KMS-11 (cell line): Measurements from ENCODE around the gene FIBIN.

Experiments used
- H2AFZ ChIP-seq: fragments of 200-600 bp; sonication (generic); 2 replicates; pipeline ENCODE4 v1.6.1; 2016; ENCODE audit warnings: antibody characterized with exemption, mixed run types, low read depth
- H3K27ac ChIP-seq: fragments of 200-600 bp; sonication (generic); 2 replicates; pipeline ENCODE4 v1.6.1; 2016; ENCODE audit warnings: mild to moderate bottlenecking, mixed run types
- H3K27me3 ChIP-seq: fragments of 200-600 bp; sonication (generic); 2 replicates; pipeline ENCODE4 v1.6.1; 2017; ENCODE audit warnings: mild to moderate bottlenecking, low read depth, mixed run types, moderate library complexity; ENCODE audit not compliant: insufficient read depth
- H3K36me3 ChIP-seq: fragments of 200-600 bp; sonication (generic); 2 replicates; pipeline ENCODE4 v1.6.1; 2017; ENCODE audit warnings: mild to moderate bottlenecking, mixed run types; ENCODE audit not compliant: insufficient read depth
- H3K4me1 ChIP-seq: fragments of 200-600 bp; sonication (generic); 2 replicates; pipeline ENCODE4 v1.6.1; 2016; ENCODE audit warnings: mild to moderate bottlenecking, low read depth, mixed run types; ENCODE audit not compliant: poor library complexity, severe bottlenecking
- H3K4me2 ChIP-seq: fragments of 200-600 bp; sonication (generic); 2 replicates; pipeline ENCODE4 v1.7.0; 2016; ENCODE audit warnings: mild to moderate bottlenecking, mixed run types
- H3K4me3 ChIP-seq: fragments of 200-600 bp; sonication (generic); IDR thresholded peaks from 2 replicates; pipeline ENCODE4 v1.6.1; 2017; ENCODE audit warnings: low read depth, low read length, mixed read lengths; ENCODE audit not compliant: insufficient read depth
- H3K79me2 ChIP-seq: fragments of 200-600 bp; sonication (generic); 2 replicates; pipeline ENCODE4 v1.6.1; 2016; ENCODE audit warnings: low read depth, mixed run types; ENCODE audit not compliant: insufficient read depth
- H3K9ac ChIP-seq: fragments of 200-600 bp; sonication (generic); 2 replicates; pipeline ENCODE4 v1.6.1; 2016; ENCODE audit warnings: mild to moderate bottlenecking, mixed run types
- H4K20me1 ChIP-seq: fragments of 200-600 bp; sonication (generic); 2 replicates; pipeline ENCODE4 v1.6.1; 2016; ENCODE audit warnings: mild to moderate bottlenecking, mixed run types; ENCODE audit not compliant: insufficient read depth
- TF ChIP-seq, protein P1 (sequence below): fragments of 200-600 bp; sonication (generic); conservative IDR thresholded peaks from 2 replicates; pipeline ENCODE4 v1.6.1; 2017; ENCODE audit warnings: low read depth, mild to moderate bottlenecking, antibody characterized with exemption, low read length, moderate library complexity, mixed read lengths

The FIBIN gene

DNA sequence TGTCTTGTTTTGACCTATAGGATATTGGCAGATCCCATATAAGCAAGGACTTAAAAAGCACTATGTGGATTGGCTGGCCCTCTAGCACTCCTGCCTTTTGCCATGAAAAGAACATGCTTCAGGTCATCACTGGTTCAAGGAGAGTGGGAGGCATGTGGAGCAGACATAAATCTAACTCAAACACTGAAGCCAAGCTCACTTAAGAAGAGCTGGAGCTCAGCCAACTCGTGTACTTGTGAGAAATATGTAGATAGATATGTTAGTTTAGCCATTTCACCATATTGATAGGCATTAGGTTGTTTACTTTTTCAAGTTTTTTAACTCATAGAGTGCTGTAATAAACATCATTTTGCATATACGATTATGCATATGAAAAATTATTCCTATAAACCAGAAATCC lies 26.8 kb downstream of the FIBIN start:
- H3K4me3 ChIP-seq: no peak overlapping the region
- no peaks in the 10 kb centered on the region for H3K27me3 ChIP-seq
- no peak overlapping the region for H3K9ac ChIP-seq
- no peak overlapping the region for H2AFZ ChIP-seq
- H3K4me2 ChIP-seq: no peak overlapping the region
- H3K4me1 ChIP-seq: no peaks in the 10 kb centered on the region
- H3K27ac ChIP-seq: no peak overlapping the region
- TF ChIP-seq, protein P1, sequence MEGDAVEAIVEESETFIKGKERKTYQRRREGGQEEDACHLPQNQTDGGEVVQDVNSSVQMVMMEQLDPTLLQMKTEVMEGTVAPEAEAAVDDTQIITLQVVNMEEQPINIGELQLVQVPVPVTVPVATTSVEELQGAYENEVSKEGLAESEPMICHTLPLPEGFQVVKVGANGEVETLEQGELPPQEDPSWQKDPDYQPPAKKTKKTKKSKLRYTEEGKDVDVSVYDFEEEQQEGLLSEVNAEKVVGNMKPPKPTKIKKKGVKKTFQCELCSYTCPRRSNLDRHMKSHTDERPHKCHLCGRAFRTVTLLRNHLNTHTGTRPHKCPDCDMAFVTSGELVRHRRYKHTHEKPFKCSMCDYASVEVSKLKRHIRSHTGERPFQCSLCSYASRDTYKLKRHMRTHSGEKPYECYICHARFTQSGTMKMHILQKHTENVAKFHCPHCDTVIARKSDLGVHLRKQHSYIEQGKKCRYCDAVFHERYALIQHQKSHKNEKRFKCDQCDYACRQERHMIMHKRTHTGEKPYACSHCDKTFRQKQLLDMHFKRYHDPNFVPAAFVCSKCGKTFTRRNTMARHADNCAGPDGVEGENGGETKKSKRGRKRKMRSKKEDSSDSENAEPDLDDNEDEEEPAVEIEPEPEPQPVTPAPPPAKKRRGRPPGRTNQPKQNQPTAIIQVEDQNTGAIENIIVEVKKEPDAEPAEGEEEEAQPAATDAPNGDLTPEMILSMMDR: no peak
- no peaks in the 10 kb centered on the region for H3K36me3 ChIP-seq
- no peaks in the 10 kb centered on the region for H4K20me1 ChIP-seq
- no peaks in the 10 kb centered on the region for H3K79me2 ChIP-seq

DNA sequence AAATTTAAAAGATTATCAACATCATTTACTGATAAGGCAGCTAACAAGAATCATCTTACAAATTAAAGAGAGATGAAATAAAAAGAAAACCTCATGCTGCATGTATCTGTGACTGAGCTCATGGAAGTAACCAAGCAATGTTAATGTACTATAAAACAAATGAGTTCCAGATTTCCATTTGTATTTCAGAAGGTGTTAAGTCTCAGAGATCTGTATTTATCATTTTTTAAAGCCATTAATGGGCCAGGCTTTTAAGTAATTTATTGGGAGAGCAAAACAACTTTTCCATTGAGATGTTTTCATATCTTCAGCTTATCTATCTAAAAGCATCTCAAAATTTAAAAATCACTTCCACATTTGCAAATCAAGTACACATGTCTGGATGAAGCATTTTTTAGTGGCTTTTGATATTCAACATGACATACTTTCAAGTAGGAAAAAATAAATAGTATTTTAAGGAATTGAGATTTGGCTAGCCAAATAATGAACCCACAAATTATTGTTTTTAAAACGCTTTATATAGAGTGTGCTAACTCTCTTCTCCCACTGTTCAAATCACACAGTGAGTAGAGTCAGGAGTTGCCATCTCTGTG lies 28.8 kb downstream of the FIBIN start:
- Histone ChIP-seq H3K9ac (no peak overlapping the region), H3K36me3 (no peaks in the 10 kb centered on the region), H4K20me1 (no peaks in the 10 kb centered on the region), H3K27me3 (no peaks in the 10 kb centered on the region), H3K79me2 (no peaks in the 10 kb centered on the region), H3K4me1 (no peaks in the 10 kb centered on the region), H3K27ac (no peak overlapping the region), H3K4me3 (no peak overlapping the region), H2AFZ (no peak overlapping the region), H3K4me2 (no peak overlapping the region)
- TF ChIP-seq, protein P1: no peak

DNA sequence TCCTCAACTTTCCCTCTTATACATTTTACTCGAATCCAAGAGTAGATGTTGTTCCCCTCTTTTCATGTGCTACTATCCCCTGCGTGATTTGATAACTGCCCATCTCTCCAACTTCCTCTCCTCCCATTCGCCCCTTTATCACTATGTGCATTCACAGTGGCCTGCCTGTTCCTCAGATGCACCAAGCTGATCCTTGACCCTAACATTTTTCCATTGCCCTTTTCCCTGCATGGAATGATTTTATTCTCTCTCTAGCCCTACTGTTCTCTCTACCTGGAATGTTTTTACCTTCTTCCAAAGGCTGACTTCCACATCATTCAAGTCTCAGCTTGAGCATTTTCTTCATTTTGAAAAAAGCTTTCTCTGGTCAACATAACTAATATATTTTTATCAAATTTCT lies 31.0 kb downstream of the FIBIN start:
- H3K27me3 ChIP-seq: no peaks in the 10 kb centered on the region
- H3K4me3 ChIP-seq: no peak overlapping the region
- H3K4me2 ChIP-seq: no peak overlapping the region

DNA sequence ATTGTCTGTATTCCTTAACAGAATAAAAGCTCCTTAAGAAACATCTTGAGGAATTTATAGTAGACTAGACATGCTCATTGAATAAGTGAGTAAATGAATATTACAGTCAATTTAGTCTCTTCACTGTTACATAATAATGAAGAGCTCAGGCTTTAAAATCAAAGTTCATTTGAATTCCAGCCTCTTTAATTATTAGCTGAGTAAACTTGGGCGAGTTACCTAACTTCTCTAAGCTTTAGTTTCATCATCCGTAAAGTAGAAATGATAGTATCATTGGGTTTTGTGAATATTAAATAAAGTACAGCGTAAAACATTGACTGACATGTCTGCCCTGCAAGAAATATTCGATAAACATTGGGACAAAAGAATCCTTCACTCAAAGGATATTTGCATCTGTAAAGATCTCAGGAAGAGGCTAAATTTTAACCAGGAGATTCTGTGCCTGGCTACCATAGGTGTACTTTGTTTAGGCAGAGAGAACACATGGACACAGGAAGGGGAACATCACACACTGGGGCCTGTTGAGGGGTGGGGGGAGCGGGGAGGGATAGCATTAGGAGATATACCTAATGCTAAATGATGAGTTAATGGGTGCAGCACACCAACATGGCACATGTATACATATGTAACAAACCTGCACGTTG lies 31.5 kb downstream of the FIBIN start:
- H3K36me3 ChIP-seq: no peaks in the 10 kb centered on the region
- H3K4me2 ChIP-seq: no peak overlapping the region
- TF ChIP-seq, protein P1: no peak
- H2AFZ ChIP-seq: no peak overlapping the region
- H3K27ac ChIP-seq: no peak overlapping the region
- H3K4me1 ChIP-seq: no peaks in the 10 kb centered on the region
- no peaks in the 10 kb centered on the region for H4K20me1 ChIP-seq
- H3K79me2 ChIP-seq: no peaks in the 10 kb centered on the region
- no peaks in the 10 kb centered on the region for H3K27me3 ChIP-seq
- H3K9ac ChIP-seq: no peak overlapping the region
- no peak overlapping the region for H3K4me3 ChIP-seq

More for the DNA sequence above, 31.0 kb downstream of the FIBIN start:
- Histone ChIP-seq H2AFZ (no peak overlapping the region), H3K4me1 (no peaks in the 10 kb centered on the region), H4K20me1 (no peaks in the 10 kb centered on the region), H3K36me3 (no peaks in the 10 kb centered on the region), H3K79me2 (no peaks in the 10 kb centered on the region), H3K9ac (no peak overlapping the region), H3K27ac (no peak overlapping the region)
- TF ChIP-seq, protein P1: no peak
